IPS-NIHi7 (cell line): ENCODE data around the gene IGFLR1.
"Not testable (repeated sequence)": the region's sequence is repeated elsewhere in the genome, so short reads cannot be mapped to it uniquely, and the experiment has no call there.

Experiments
- DNase-seq: peaks from one replicate; pipeline ENCODE4 v3.0.0; 2012; ENCODE audit warnings: mixed read lengths; ENCODE audit errors: extremely low spot score

IGFLR1 gene

GRCh38 chr19:35777086-35777841 lies 35.0 kb upstream of the IGFLR1 start:
- DNase-seq = peak; percentile 56

DNA sequence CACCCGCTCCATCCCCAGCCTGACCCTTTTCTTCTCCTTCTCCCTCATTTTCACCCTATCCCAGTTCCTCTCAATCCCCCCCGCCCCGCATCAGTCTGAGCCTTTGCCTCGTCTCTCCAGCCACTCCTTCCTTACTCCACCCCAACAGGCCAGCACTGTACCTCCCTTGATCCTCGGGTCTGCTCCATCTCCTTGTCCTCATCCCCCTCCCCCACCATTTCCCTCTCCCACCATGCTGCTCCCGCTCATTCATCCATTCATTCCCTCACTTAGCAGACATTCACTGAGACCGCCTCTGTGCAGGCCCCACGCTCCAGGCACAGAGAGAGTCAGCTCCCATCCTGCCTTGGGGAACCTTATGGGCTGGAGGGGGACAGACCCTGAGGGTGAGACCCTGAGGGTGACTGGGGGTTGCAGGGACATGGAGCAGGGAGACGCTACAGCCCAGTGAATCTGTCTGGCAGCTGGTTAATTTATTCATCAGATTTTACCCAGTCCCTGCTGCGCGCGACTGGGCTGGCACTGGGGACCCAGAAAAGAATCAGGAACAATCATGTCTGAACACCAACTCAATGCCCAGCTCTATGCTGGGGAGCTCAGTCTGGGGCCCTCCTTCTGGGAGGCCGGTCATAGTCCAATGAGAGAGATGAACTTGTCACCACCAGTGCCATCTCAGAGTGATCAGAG lies 34.0 kb upstream of the IGFLR1 start:
- DNase-seq = no peak

DNA sequence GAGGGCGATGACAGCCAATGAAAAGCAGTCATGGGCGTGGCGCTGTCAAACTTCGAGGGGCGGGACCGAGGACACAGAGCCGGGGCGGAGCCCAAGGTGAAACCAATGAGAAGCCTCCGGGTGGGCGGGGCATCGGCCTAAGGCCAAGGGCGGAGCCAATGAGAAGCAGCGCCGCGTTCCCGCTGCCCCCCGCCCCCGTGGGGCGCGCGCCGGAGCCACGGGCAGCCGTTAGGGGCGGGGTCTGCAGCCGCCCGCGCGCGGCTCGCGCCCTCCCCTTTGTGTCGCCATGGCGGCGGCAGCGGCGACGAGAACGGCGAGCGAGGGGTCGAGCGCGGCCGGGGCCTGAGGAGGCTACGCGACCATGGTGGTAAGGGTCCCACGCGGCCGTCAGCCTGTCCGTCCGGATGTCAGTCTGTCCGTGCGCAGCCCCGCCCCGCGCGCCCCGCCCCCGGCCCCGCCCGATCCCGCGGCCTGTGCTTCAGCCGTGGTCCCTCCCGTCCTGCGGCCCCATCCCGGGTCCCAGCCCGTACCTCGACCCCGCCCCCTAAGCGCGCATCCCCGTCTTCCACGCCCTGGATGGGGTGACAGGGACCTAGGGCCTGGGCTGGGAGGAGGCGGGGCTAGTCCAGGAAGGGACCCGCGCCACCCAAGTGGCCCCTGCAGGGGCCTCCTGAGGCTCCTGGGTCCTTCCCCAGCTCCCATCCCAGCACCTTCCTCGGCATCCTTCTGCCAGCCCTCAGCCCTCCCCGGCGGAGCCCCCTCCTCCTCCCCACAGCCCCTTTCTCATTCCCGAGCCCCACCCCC lies 33.2 kb upstream of the IGFLR1 start, which contains the start of gene ARHGAP33:
Gene ARHGAP33 (plus strand): TSS at position 267 of the 804 bp plus-strand sequence. CDS start 95 bp downstream, at position 362.
- peak; percentile 97 for DNase-seq

- DNase-seq = no peak
Observed at GRCh38 chr19:35775046-35775297, 32.7 kb upstream of the IGFLR1 start.

- DNase-seq = no peak
Observed at GRCh38 chr19:35774274-35775045, 32.2 kb upstream of the IGFLR1 start.

DNA sequence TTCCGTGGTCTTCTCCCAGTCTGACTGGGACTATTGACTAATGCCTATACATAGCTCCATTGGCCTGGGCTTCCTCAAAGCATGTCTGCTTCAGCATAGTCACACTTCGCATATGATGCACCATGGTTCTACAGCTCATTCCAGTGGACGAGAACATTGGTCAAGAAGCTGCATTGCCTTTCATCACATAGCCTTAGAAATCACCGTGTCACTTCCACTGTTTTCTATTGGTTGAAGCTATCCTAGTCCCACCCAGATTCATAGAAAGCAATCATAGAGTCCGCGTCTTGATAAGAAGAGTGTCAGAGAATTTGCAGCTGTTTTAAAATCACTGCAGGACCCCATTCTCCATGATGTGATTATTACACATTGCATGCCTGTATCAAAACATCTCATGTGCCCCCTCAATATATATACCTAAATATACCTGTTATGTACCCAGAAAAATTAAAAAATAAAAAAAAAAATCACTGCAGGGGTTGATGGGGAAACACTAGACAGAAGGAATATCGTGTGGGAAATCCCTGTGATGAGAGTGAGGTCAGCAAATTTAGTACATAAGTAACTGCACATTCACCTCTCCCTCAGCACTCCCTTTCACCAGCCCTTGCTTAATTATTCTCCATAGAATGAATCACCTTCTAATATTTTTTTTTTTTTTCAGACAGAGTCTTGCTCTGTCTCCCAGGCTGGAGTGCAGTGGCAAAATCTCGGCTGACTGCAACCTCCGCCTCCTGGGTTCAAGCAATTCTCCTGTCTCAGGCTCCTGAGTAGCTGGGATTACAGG lies 31.0 kb upstream of the IGFLR1 start:
- DNase-seq = no peak

DNA sequence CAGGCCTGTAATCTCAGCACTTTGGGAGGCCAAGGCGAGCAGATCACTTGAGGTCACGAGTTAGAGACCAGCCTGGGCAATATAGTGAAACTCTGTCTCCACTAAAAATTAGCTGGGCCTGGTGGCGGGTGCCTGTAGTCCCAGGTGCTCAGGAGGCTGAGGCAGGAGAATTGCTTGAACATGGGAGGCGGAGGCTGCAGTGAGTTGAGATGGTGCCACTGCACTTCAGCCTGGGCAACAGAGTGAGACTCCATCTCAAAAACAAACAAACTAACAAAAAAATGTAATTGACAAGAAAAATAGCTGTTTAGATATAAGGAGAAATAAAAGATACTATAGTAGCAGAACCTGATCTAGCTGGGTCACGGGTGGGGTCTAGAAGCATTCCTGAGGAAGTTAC lies 30.1 kb upstream of the IGFLR1 start:
- not testable (repeated sequence) for DNase-seq

DNA sequence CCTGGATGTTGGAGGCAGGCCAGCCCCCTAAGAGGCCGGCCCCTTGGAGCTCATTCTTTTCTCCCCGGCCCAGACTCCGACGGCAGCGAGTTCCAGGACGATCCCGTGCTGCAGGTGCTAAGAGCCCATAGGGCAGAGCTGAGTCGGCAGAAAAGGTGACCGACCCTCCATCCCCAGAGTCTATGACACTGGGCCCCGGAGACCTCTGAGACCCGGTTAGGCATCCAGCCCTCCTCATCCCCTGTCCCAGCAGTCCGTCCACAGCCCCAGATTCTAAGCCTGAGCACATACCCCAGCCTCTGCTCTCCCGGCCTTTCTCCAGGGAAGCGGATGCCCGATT lies 25.8 kb upstream of the IGFLR1 start:
- DNase-seq = no peak

GRCh38 chr19:35767288-35768081 lies 25.2 kb upstream of the IGFLR1 start:
- DNase-seq = peak; percentile 93

DNA sequence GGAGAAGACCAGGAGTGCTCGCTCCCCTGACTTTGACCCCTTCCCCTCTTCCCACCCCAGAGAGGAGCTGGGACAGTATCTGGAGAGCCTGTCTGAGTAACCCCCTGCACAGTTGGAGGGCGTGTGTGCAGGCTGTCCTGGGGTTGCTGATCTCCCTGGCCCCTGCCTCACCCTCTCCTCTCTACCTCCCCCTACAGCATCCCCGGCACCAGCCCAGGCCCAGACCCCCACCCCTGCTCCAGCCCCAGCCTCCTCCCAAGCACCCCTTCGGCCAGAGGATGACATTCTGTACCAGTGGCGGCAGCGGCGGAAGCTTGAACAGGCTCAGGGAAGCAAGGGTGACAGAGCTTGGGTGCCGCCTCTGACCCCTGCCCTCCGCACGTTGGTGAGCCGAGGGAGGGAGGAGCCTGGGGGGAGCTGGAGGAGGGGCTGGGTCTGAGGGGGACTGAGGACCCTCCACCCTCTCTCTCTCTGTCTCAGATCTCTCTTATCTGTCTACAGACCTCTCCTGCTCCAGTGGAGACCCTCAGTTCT lies 24.4 kb upstream of the IGFLR1 start:
- no peak for DNase-seq

GRCh38 chr19:35764432-35765315 lies 22.4 kb upstream of the IGFLR1 start:
- no peak for DNase-seq

GRCh38 chr19:35760711-35761349 lies 18.6 kb upstream of the IGFLR1 start:
- DNase-seq = no peak

DNA sequence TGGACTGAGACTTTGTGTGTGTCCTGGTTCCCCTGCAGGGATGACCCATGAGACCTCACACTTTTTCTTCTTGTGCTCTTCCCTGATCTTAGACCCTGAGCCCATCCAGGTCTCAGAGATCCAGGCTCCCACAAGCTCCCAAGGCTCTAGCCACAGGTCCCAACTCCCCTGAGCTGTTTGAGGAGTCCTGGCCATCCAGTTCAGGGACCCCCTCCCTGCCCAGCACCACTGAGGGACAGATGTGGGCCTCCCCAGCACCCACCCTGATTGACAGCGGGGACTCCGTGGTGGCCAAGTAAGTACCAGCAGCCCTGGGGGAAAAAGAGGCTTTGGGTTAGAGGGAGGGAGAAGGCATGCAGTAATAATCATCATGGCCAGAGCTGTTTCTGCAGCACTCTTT lies 17.4 kb upstream of the IGFLR1 start:
- no peak for DNase-seq

GRCh38 chr19:35757749-35758608 lies 15.7 kb upstream of the IGFLR1 start, which contains the start of gene PROSER3:
TSS of gene PROSER3 (plus strand) at chr19:35758176. CDS start at chr19:35758216, 40 bp downstream.
- peak; percentile 96 for DNase-seq

DNA sequence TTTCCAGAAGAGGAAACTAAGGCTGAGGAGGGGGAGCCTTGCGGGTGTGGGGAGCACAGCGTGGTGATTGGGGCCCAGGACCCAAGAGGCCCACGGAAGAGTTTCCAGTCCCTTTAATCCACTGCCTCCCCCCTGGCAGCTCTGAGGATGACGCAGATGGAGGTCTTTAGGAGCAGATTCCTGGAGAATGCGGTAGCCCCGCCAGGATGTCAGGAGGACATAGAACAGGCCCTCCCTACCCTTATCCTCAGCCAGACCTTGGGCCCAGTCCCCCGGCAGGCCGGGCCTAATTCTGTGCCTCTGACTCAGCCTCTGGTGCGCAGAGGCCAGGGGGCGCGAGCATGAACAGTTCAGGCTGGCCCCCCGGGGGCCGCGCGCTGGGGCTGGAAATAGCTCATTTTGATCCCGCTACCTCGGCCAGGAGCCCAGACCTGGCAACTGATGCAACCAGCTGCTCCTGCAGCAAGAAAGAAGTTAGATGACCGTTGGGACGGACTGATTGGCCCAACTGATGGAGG lies 15.0 kb upstream of the IGFLR1 start:
- DNase-seq = no peak

DNA sequence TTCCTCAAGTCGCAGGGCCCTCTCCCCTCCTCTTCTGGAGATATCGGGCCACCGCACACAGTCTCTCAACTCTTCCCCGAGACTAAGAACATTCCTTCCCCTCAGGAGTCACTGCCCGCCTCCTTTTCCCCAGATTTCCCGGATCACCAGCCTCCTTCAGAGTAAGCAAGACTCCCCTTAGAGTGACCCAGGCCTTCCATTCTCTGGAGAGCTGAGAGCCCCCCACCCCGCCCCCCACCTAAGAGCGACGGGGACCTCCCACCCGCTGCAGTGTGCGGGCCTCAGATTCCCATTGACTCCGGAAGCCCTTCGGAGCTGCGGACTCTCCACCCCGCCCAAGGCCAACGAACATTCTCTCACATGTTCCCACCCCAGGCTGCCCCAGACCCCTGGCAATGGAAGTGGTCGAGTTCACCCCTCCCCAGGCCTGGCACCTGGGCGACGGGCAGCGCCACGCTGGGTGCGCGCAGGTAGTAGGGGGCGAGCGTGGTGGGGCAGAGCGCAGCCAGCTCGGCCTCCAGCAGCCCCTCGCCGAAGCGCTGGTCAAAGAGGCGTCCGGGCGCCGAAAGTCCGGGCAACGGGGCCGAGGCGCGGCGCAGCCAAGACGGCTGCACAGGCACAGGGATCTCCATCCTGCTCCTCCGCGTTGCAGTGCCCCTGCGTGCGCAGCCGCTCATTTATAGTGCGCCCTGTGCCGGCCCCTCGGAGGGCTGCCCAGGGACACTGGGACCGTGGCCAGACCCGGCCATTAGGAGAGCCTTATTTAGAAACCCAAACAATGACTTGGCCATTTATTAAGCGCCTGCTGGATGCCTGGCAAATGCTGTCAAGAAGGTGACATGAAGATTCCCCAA lies 14.4 kb upstream of the IGFLR1 start, which contains the start of gene HSPB6:
Gene HSPB6 (minus strand): TSS at position 653 of the 854 bp plus-strand sequence. CDS start 21 bp downstream, at position 632.
- no peak for DNase-seq
